Activated CD4-positive, alpha-beta T cell treated with anti-CD3 and anti-CD28 coated beads for 4 hours (primary cell): ENCODE data around the gene NUP153.
"Not testable (repeated sequence)": the region's sequence is repeated elsewhere in the genome, so short reads cannot be mapped to it uniquely, and the experiment has no call there.

Experiments
- DNase-seq, 2 donors: peaks; one replicate each; pipeline ENCODE4 v3.0.0-alpha.2; 2020

Gene NUP153

DNA sequence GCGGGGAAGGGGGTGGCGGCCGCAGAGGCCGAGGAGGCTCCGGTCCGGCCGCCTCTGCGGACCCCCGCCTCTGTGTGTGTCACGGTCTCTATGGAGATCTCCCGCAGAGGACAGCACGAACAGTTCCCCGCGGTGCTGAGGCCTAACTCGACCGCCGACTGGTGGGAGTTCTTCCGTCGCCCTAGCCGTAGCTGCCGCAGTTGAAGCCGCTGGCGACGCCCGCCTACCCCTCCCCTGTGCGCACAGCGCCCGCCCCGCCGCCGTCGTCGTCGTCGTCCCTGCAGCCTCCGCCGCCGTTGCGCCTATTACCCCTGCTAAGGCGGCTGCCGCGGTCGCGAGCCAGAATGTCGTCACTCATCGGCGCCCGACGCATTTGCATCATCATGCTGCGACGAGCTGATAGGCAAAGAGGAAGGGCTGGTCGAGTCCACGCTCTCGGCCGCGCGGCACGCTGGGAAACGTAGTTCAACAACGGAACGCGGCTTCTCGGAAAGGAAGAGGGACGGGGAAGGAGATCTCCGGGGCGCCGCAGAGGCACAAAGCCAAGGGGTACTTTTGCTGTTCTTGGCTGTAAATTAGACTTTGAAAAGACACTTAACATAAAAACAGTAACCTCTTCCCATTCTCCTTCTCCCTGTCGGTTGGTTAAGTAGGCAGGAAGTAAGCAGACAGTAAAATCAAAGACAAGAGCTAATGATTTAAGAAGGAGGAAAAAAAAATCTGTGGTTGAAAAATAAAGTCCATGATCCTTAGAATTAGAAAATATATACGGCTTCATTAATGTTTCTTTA is at the start of gene NUP153:
Gene NUP153 (minus strand): TSS at position 346 of the 791 bp plus-strand sequence. CDS start 538 bp downstream, outside the sequence.
- peak; percentile 97 to 100 for DNase-seq

DNA sequence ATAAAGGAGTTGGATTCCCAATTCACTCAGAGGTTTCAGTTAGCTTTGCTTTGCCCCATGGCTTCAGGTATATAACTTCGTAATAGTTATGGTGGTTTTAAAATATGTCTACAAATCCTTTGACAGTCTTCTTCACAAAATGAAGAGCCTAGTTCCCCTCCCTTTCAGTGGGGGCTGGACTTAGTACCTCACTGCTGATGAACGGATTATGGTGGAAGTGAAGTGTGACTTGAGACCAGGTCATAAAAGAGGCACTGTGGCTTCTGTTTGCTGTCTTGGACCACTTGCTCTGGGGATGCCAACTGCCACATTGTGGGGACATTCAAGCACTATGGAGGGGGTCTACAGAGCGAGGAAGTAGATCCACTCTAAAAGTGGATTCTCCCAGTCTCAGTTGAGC is 47.5 kb upstream of the NUP153 start:
- no peak for DNase-seq

DNA sequence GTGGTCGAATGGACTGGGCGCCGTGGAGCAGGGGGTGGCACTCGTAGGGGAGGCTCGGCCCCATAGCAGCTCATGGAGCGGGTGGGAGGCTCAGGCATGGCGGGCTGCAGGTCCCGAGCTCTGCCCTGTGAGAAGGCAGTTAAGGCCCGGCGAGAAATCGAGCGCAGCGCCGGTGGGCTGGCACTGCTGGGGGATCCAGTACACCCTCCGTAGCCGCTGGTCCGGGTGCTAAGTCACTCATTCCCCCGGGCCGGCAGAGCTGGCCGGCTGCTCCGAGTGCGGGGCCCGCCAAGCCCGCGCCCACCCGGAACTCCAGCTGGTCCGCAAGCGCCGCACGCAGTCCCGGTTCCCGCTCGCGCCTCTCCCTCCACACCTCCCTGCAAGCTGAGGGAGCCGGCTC is 38.6 kb upstream of the NUP153 start:
- DNase-seq = not testable (repeated sequence)

DNA sequence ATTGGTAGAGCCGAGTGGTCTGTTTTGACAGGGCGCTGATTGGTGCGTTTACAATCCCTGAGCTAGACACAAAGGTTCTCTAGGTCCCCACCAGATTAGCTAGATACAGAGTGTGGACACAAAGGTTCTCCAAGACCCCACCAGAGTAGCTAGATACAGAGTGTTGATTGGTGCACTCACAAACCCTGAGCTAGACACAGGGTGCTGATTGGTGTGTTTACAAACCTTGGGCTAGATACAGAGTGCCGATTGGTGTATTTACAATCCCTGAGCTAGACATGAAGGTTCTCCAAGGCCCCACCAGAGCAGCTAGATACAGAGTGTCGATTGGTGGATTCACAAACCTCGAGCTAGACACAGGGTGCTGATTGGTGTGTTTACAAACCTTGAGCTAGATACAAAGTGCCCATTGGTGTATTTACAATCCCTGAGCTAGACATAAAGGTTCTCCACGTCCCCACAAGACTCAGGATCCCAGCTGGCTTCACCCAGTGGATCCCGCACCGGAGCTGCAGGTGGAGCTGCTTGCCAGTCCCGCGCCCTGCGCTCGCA is 38.1 kb upstream of the NUP153 start:
- not testable (repeated sequence) for DNase-seq

DNA sequence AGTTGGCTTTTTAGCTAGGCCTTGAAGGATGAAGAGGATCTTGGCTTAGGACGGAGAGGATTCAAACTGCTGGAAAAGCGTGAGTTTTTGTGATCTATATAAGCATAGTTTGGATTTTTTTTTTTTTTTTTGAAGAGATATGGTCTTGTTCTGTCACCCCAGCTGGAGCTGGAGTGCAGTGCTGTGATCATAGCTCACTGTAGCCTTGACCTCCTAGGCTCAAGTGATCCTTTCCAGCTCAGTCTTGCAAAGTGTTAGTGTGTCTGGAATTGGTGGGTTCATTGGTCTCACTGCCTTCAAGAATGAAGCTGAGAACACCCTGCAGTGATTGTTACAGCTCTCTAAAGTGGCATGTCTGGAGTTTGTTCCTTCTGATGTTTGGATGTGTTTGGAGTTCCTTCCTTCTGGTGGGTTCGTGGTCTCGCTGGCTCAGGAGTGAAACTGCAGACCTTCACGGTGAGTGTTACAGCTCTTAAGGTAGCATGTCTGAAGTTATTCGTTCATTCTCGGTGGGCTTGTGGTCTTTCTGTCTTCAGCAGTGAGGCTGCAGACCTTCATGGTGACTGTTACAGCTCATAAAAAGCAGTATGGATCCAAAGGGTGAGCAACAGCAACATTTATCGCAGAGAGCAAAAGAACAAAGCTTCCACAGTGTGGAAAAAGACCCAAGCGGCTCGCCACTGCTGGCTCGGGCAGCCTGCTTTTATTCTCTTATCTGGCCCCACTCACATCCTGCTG is 37.5 kb upstream of the NUP153 start:
- DNase-seq = no peak

DNA sequence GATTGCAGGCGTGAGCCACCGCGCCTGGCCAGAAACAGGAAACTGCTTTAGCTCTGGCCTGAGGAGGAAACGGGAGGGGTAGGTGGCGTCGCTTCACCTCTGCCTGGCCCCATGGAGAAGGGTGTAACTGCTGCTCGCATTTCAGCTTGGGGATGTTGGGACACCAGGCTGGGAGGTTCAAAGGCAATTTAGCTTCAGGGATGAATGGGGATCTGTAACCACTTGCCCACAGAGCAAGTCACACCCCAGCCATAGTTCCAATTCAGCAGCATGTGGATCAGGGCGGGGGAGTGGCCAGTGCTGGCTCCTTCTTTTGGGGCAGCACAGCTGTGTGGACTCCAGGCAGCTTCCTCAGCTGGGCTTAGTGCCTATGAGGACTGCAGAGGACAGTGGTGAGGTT is 34.8 kb upstream of the NUP153 start:
- no peak for DNase-seq

DNA sequence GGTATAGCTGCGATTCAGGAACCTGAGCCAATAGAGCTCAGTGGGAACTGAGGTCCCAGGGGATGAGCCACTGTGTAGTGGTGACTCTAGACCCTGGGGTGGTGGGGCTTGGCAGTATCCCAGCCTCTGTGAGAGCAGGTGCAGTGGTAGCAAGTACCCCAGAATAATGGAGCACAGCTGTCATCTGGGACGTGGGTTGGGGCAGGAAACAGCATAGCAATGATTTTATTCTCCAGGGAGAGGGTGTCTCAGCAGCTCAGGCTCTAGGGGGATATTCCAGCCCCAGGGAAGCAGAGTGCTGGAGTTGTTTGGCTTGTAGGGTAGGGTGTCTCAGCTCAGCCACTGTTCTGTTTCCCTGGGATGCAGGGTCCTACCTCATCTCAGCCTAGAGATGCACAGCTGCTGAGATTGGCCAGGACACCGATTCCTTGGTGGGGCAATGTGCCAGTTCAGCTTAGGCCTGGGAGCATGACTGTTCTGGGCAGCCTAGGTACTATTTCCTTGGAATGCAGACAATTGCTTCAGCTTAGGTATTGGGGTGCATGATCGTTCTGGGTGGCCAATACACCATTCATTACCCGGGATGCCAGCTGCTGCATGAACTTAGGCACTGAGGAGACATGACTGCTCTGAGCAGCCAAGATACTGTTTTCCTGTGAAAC is 34.0 kb upstream of the NUP153 start:
- DNase-seq = no peak

DNA sequence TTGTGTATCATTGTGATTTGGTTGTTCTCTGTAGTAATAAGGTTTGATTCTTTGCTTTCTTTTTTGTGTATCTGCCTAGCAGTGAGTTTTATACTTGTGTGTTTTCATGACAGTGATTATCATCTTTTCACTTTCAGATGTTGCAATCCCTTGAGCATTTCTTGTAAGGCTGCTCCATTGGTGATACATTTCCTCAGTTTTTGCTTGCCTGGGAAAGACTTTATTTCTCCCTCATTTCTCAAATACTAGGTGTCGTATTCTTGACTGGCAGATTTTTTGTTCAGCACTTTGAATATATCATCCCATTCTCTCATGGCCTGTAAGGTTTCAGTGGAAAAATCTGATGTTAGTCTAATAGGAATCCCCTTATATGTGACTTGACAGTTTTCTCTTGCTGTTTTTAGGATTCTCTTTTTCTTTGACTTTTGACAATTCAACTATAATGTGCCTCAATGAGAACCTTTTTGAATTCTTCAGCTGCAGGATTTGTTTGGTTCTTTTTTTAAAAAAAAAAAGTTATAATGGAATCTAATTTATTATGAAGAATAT is 31.1 kb upstream of the NUP153 start:
- no peak for DNase-seq

DNA sequence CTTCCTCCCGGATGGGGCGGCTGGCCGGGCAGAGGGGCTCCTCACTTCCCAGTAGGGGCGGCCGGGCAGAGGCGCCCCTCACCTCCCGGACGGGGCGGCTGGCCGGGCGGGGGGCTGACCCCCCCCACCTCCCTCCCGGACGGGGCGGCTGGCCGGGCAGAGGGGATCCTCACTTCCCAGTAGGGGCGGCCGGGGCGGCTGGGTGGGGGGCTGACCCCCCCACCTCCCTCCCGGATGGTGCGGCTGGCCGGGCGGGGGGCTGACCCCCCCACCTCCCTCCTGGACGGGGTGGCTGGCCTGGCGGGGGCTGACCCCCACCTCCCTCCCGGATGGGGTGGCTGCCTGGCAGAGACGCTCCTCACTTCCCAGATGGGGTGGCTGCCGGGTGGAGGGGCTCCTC is 28.6 kb upstream of the NUP153 start:
- not testable (repeated sequence) for DNase-seq

DNA sequence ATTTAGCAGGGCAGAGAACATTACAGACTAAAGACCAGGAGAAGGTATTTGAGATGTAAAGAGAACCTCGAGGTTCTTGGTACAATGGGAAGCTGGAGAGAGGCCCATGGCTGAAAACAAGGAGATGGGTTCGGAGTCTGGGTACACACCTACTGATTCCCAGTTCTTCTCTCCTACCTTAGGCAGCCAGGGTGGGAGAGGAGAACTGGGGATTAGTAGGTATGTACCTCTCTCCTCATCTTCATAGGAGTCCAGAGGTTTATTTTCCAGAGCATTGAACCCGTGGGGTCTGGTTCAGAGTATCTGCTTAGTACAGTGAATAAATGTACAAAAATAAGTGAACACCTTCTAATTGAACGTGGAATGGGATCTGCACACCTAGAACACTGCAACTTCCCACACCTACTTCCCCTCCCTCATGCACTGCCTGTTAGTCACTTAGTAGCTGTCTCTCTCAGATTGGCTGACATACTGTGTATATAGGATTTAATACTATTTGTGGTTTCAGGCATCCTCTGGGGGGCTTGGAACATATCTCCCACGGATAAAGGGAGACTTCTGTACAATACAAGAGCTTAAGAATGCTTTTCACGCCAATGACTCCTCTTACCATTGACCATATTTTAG is 23.5 kb upstream of the NUP153 start:
- DNase-seq = no peak

DNA sequence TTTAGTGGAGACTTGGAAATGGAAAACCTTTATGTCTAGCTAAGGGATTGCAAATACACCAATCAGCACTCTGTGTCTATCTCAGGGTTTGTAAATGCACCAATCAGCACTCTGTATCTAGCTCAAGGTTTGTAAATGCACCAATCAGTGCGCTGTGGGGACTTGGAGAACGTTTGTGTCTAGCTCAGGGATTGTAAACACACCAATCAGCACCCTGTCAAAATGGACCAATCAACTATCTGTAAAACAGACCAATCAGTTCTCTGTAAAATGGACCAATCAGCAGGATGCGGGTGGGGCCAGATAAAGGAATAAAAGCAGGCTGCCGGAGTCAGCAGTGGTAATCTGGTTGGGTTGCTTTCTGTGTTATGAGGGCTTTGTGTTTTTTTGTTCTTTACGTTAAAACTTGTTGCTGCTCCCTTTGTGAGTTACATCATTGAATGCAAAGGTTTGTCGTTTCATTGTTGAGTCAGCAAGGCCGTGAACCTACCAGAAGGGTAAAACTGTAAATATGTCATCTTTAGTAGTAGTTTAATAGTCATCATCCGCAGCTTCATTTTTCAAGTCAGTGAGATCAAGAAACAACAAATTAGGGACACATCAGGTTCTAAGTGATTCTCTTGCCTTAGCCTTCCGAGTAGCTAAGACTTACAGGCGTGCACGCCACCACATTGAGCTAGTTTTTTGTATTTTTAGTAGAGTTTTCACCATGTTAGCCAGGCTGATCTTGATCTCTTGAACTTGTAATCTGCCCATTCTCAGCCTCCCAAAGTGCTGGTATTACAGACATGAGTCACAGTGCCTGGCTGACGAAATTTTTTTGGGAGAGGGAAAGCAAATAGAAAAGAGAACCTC is 22.7 kb upstream of the NUP153 start:
- DNase-seq = no peak

DNA sequence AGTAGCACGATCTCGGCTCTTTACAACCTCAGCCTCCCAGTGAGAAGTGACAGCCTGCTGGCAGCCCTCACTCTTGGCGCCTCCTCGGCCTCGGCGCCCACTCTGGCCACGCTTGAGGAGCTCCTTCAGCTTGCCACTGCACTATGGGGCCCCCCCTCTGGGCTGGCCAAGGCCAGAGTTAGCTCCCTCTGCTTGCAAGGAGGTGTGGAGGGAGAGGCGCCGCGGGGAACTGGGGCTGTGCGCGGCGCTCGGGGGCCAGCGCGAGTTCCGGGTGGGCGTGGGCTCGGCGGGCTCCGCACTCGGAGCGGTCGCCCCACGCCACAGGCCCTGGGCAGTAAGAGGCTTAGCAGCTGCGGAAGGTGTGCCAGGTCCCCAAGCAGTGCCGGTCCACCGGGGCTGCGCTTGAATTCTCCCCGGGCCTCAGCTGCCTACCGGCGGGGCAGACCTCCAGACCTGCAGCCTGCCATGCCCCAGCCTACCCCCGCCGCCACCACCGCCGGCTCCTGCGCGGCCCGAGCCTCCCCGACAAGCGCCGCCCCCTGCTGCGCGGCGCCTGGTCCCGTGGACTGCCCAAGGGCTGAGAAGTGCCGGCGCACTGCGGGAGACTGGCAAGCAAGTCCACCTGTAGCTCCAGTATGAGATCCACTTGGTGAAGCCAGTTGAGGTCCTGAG is 22.0 kb upstream of the NUP153 start:
- no peak for DNase-seq

DNA sequence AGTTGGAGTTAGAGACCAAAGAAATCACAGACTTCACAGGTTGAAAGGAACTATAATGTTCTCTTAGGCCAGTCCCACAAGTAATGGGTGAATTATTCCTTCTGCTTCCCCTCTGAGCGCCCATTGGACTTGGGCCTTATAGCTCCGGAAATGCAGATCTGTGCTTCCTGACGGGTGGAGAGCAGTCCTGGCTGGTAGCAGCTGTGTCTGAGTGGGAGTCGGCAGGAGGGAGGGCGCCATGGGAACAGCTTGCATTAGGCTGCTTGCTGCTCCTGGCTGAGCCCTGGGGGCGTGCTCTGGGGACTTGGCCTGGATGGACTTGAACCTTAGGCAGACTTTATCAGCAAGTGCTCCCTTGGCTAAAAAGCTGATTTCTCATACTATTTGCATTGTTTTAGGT is 18.4 kb upstream of the NUP153 start:
- no peak for DNase-seq

DNA sequence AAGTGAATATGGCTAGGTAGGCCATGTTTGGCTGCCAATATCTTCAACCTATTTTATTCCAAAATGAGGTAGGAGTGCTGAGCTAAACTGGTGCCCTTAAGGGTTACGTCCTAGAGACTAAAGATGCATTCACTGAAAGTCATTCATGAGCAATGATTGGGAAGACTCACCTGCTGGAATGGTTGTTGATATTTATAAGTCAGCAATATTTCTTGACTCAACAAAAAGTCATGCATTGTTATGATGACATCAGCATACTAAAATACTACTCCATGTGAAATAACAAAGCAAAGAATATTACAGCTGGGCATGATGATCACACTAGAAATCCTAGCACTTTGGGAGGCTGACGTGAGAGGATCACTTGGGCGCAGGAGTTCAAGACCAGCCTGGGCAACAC is 17.6 kb upstream of the NUP153 start:
- DNase-seq = no peak

DNA sequence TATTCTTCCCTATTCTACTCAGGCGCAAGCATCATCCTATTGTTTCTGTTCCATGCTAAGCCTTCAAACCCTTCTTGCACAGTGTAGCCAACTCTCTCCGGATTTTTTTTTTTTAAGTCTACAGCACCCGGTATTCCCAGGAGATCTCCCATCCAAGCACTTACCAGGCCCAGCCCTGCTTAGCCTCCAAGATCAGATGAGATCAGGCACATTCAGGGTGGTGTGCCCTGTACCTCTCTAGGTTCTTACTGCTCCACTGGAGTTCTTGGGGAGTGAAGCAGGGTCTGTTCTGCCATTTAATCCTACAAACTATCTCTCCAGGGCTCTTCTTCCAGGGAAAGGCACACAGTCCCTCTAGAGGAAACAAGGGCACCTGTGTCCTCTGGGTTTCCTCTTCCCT is 14.9 kb upstream of the NUP153 start:
- no peak for DNase-seq

DNA sequence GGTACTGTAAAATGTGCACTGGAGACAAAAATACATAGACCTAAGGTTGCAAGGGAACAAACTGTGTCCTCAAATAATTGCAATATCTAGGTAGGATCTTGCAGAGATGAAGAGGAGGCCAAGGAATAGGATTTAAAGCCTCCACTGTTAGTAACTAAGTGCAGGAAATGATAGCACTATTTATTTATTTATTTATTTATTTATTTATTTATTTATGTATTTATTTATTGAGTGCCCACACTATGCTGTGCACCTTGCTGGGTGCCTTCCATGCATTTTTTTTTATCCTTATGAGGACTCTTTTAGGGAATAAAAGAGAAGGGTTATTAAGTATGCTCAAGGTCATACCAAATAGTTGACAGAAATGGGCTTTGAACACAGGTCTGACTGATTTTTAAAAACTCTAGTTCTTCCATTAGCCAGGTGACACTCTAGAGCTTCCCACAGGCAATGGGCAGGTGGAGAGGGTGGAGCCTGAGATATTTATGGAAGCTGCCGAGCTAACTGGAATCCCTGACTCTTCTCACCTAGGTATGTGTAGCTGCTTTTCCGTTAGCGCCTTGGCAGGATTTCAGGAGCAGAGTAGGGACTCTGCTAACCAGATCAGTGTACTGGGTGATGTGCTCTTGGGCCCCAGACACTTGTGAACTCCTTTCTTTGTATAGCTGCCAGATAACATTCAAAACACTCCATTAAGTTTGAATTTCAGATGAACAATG is 12.8 kb upstream of the NUP153 start:
- DNase-seq = no peak

DNA sequence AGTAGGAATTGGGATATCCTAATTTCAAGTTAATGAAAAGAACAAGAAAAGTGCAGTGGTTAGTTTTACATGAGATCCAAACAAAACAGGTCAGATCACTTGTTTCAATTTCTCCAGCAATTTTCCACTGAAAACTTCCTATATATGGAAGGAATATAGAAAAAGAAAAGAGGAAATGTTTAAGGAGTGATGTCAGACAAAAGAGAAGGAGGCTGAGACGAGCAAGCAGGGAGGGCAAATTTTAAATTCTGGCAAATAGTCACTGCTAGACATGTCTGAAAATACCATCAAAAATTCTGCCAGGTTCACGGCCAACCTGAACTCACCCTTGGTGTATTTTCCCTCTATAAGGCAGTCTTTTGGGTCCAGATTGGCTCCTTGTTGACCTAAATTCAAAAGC is 9.5 kb upstream of the NUP153 start:
- no peak for DNase-seq

DNA sequence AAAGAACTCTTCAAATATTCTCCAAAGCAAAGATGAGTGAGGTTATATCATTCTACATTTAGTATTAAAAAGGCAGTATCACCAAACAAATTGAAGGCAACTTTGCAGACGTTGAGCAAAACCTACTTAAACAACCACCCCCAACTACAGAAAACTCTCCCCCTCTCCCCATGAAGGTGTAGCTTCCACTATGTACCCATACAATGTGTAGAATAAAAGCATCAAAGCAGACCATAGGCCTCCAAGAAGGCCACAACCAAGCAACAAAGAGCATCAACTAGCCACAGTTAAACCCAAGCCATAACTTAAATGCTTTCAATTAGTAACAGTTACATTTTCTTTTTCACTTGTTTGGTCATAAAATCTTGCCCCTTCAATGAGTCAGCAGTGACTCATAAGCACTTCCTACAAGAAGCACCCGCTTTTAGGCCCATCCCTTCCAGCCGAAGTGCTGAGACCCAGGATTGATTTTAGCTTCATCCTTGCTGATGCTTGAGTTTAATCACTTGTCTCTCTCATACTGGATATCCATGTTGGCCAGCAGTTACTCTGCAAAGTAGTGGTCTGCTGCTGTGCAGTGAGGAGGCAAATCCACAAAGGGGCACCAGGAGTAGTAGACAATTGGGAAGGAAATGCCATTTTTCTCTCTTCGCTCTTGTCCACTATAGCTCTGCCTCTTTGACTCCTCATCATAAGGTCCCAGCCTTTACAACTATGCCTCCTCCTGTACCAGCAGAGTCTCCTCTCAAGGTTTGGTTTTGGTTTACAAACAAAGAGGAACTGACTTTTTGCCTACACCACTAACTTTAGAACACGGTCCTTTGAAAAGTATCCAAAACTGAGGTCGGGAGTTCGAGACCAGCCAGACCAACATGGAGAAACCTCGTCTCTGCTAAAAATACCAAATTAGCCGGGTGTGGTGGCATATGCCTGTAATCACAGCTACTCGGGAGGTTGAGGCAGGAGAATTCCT is 8.4 kb upstream of the NUP153 start:
- peak; percentile 15 to 33 for DNase-seq

DNA sequence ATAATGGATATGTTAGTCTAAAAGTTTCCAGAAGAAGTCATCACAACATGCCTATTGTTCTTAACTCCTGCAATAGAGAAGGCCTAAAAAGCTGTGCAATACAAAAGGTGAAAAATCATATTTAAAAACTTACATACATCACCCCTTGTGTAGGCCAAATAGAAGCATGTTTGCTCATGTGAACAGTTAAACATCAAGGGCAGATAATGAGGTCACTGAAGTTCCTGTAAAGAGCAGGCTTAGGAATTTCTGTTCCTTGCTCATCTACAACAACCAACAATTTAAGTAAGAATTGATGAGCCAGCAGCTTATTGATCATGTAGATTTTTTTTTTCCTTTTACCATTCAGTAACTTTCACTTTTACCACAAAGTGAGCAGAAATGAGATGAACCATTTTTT is 7.5 kb upstream of the NUP153 start:
- DNase-seq = no peak
